Kidney epithelial cell (primary cell): ENCODE measurements around the gene C10orf105. TPM values are rescaled to one million over a fixed set of nuclear protein-coding genes. Genes with fewer than 3 reads are reported as not detected.

Source experiments
- DNase-seq: peaks from one replicate; pipeline ENCODE4 v3.0.0-alpha.2; 2010; ENCODE audit warnings: low read depth
- H3K27me3 ChIP-seq: 2 replicates; pipeline ENCODE4 v1.6.0; 2011; ENCODE audit warnings: low read length; ENCODE audit not compliant: control insufficient read depth, insufficient read depth
- H3K36me3 ChIP-seq: 2 replicates; pipeline ENCODE4 v1.5.1; 2011; ENCODE audit warnings: low read length; ENCODE audit not compliant: control insufficient read depth, insufficient read depth
- H3K4me3 ChIP-seq: 2 replicates; pipeline ENCODE4 v1.5.1; 2011; ENCODE audit warnings: low read depth, mild to moderate bottlenecking, control low read depth, low read length
- CTCF ChIP-seq: IDR thresholded peaks from 2 replicates; pipeline ENCODE4 v1.5.1; 2011; ENCODE audit warnings: mild to moderate bottlenecking, moderate library complexity, low read length, control low read depth, inconsistent platforms; ENCODE audit not compliant: insufficient read depth, poor library complexity, severe bottlenecking
- total RNA-seq: library from RNA; depleted of rRNA; stranded (reverse); fragments of >200 nt; gene quantifications from 2 replicates; pipeline ENCODE4 v1.2.3, GENCODE V29; 2015

C10orf105 gene
- total RNA-seq, 1 donor from 2014 or later = not detected

- DNase-seq = no peak
- H3K36me3 ChIP-seq = no peaks in the 10 kb centered on the region
- H3K4me3 ChIP-seq = no peak overlapping the region
- TF ChIP-seq CTCF = no peak
- H3K27me3 ChIP-seq = peaks cover 32% of the 10 kb centered on the region
Observed at GRCh38 chr10:71684356-71685173, 35.0 kb downstream of the C10orf105 start.

DNA sequence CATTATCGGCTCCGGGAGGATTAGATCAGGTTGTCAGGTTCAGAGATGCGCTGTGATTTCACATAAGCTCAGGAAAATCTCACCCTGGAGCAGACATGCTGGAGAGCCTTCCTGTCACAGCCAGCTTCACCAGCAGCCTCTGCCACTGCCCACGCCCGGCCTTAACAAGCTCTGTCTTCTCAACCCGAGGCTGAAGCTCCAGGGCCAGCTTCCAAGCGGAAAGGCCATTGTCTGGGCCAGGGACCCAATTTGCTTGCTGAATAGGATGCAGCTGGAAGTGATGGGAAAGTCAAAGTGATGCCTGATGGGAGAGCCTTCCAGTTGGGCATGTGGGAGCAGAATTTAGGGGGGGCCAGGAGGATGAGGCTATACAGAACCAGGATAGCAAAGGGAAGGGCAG, 36.3 kb downstream of the C10orf105 start:
- no peaks in the 10 kb centered on the region for H3K36me3 ChIP-seq
- TF ChIP-seq CTCF = no peak

DNA sequence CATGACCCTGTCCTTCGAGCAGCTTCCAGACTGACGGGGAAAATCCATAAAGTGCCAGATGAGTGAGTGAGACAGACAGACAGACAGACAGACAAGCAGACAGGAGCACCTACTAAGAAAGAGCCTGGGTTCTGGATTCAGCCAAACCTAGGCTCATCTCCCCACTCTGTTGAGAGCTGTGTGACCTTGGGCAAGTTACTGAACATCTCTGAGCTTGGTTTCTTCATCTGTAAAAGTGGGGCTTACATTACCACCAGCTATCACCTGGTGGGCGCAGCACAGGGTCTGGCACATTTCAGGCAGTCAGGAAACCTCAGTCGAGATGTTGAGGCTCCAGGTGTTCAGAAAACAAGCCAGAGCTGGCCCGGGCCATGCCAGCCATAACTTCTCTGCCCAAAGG, 37.6 kb downstream of the C10orf105 start:
- Histone ChIP-seq H3K36me3 (no peaks in the 10 kb centered on the region), H3K27me3 (peaks cover 29% of the 10 kb centered on the region), H3K4me3 (no peak overlapping the region)
- no peak for TF ChIP-seq CTCF
- no peak for DNase-seq

More for the DNA sequence above, 36.3 kb downstream of the C10orf105 start:
- H3K27me3 ChIP-seq = peaks cover 34% of the 10 kb centered on the region
- H3K4me3 ChIP-seq = no peak overlapping the region
- DNase-seq = no peak

GRCh38 chr10:71679425-71679824, 40.2 kb downstream of the C10orf105 start:
- DNase-seq = no peak
- H3K36me3 ChIP-seq = no peaks in the 10 kb centered on the region
- H3K4me3 ChIP-seq = no peak overlapping the region
- H3K27me3 ChIP-seq = peaks cover 21% of the 10 kb centered on the region
- TF ChIP-seq CTCF = no peak

- Histone ChIP-seq H3K36me3 (no peaks in the 10 kb centered on the region), H3K4me3 (no peak overlapping the region), H3K27me3 (peaks cover 16% of the 10 kb centered on the region)
- DNase-seq = no peak
- no peak for TF ChIP-seq CTCF
Observed at GRCh38 chr10:71678057-71678805, 41.3 kb downstream of the C10orf105 start.
